NCI-H128 (cell line): Measurements from ENCODE around the gene GNMT.

Source experiments
- DNase-seq: peaks from one replicate; lab custom pipeline; 2025; ENCODE audit not compliant: unreplicated experiment; lab: John Stamatoyannopoulos, UW

GNMT gene

DNA sequence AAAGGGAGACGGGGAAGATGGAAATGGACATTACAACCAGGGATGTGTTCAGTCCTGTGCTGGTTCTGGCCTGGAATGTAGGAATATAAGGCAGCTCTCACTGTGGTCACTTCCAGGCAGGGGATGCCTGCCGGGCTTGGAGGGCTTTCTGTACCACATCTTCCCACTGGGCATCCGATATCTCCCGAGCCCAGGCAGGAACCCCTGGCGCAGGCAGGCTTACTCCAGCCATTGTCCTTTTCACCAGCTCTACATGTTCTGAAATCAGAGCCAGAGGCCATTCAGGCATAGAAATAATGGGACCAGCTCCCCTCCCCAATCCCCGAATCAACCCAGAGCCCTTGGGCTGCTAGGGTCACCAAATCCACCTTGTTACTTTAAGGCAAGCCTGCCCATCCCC is 51.8 kb downstream of the GNMT start:
- DNase-seq, result no peak

DNA sequence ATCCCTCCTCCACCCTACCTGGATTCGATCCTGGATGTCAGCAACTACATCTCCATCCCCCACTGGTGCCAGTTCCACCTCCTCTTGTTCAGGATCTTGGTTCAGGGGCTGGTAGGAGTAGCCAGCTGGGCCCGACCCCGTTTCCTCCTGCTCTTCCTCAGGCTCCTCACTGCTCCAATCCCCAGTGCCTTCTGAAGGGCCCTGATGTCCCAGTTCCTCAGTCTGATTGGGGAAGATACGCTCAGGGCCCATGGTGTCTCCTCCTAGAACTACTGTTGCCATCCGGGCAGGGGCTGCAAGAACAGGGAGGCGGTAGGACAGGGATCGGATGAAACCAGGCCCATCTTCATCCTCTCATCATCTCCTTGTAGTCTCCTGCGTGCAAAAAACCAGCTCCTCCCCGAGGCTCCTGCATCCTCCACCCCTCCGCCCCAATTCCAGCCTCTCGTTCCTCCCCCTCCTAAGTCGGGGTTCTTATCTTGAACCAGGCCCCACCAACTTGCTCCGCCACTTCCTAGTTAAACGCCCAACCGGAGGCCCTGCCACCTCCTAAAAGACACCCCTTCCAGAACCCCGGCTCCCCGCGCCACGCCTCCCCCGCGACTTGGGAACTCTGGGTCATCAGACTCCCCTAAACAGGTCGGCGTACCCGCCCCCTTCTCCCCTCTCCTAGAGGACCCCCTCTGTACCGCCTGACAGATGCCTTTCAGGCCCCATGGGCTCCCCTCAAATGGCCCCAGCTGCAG is 52.7 kb downstream of the GNMT start:
- DNase-seq, result no peak
